Stimulated activated naive CD4-positive, alpha-beta T cell treated with Interleukin-2 at 50 U/mL for 16 hours (primary cell): ENCODE results near the gene LNP1.
"Not testable (repeated sequence)": the region's sequence is repeated elsewhere in the genome, so short reads cannot be mapped to it uniquely, and the experiment has no call there.

Experiments used
- DNase-seq: peaks from one replicate; lab custom pipeline; 2025; lab: John Stamatoyannopoulos, UW

The LNP1 gene

DNA sequence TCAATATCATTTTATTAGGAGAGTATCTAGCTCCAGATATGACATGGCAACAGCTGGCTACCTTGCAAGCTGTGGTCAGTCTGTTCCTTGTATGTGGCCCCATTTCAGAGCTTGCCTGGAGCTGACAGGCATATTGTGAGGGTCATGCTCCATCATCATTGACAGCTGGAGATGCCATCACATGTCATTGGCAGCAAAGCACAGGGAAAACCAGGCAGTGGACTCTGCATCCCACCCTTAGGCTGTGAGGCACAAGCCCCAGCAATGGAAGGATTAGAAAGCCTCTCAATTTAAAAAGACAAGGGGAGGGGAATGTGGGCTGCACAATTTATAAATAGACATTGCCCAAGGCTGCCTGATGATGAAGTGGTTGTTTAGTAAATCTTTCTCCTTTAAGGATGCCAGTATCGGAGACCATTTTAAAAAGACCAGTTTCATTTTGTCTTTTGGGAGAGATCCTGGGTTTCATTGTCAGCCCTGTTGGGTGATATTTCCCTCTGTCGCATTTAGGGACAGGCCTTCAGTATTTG lies 27.9 kb downstream of the LNP1 start:
- DNase-seq: no peak

DNA sequence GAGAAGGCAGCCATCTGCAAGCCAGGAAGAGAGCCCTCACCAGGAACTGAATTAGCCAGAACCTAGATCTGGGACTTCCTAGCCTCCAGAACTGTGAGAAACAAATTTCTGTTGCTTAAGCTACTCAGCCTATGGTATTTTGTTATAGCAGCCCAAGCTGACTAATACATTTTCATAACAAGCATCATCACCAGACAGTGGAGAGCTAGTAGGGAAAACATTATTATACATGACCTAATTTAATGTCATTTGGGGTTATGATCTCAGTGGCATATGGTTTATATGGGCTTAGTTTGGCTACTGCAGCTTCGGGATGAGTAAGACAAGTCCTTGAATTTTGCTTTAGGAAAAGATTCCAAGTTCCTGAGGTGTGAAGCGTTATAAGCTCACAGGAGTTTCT lies 35.6 kb downstream of the LNP1 start:
- DNase-seq: no peak

DNA sequence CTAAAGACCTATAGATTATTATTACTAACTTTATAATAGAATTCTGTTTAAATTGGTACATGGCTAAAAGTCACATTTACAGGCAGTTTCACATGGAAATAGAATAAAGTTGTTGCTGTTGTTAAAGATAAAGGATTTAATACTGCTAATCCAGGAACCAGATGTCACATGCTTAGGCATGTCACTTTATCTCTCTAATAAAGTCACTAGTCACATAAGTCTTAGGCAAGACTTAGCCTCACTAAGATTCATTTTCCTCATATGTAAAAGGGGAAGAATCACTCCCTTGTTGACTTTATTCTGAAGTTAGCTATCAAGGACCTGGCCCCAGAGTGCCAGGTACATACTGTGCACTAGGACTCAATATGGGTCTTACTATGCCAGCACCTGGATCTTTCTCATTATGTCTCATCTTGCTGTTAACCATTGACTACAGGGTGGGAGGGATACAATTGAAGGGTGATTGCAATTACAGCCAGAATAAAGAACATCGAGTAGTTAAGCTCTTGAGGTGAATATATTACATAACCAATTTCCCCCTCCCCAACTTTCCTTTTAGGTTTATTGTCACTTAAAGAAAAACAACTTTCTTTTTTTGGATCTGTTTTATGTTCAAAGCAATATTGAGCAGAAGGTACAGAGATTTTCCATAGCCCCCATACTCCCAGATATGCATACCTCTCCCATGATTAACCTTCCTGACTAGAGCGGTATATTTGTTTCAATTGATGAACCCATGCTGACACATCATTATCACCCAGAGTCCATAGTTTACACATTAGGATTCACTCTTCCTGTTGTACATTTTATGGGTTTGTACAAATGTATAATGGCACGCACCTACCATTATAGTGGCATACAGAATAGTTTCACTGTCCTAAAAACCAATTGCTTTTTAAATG lies 36.6 kb downstream of the LNP1 start:
- no peak for DNase-seq

DNA sequence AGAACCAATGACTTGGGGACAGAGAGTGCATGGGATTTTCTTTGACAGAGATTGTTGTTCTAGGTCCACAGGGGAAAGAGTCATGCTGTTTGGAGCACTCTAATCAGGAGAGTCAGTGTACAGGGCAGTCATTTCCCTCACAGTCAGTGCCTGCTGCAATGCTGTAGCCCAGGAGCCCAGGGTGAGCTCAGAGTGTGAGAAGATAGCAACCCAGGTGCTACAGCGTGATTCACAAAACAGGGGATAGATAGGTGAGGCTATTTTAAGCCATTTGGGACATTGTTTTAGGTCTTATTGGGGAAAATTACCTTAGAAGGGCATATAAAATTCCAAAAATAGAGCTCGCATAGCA lies 37.3 kb downstream of the LNP1 start:
- no peak for DNase-seq

DNA sequence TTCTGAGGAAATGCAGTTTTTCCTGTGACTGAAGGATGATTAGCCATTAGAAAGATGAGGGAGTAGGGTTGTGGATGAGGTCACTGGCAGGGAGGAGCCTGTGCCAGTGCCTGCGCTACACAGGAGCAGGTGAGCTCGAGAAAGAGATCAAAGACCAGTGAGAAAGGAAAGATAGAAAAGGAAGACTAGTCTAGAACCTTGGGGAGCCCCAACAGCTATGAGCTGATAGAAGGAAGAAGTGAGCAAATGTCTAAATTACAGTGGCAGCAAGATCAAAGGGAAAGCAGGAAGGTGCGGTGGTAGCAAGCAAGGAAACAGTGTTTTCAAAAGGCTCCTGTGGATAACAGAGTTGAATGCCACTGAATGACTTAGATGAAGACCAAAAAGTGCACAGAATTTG lies 39.6 kb downstream of the LNP1 start:
- no peak for DNase-seq

DNA sequence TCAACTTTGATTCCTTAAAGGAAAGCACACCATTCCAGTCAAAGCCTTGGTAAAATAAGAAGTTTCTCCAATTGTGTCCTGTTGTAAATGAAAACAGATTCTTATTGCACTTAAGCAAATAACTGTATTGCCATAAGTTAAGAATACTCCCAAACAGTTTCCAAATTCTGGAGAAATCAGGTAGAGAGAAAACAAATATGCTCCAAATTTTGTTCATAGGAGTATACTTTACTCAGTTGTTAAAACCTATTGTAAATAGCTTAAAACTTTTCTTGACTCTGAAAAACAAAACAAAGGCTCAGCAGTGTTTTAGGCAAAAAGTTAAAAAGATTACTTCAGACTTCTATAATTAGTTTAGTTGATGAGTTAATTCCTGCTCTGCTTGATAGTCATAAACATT lies 42.4 kb downstream of the LNP1 start:
- DNase-seq: no peak

DNA sequence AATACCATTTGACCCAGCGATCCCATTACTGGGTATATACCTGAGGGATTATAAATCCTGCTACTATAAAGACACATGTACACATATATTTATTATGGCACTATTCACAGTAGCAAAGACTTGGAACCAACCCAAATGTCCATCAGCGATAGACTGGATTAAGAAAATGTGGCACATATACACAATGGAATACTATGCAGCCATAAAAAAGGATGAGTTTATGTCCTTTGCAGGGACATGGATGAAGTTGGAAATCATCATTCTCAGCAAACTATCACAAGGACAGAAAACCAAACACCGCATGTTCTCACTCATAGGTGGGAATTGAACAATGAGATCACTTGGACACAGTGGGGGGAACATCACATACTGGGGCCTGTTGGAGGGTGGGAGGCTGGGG lies 45.7 kb downstream of the LNP1 start:
- DNase-seq: not testable (repeated sequence)

DNA sequence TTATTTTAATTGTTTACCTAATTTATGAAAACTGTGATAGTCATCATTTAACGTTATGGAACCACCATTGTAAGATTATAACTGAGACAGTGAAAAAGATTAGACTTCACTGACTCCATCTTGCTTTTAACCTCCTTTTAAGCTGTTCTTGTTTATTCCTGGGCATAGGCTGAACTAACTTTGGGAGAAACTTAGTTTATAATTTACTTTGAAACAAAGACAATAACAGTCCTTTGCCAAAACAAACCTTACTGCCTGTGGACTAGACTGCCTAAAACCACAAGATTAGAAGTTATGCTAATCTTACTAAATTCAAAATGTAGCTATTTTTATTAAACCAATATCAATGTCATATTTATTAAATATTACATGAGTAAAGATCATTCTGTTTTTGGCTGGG lies 46.7 kb downstream of the LNP1 start:
- DNase-seq: no peak

DNA sequence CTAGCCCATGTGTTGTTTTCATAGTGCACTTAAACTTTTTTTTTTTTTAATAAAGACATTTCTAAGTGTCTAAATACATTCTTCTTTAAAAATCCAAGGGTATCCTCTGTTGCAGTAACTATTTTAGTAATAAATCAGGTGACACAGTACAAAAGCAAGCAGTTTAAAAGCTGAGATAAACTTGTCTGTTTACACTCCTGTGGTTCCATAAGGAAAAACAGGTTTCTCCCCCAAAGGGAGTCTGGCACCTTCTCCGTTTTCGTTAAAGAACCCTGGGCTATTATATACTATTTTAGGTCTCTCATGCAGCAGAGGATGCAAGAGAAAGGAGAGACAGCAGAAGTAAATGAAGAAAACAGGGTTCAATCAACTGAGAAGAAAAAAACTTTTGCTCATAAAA lies 47.9 kb downstream of the LNP1 start:
- DNase-seq: no peak

DNA sequence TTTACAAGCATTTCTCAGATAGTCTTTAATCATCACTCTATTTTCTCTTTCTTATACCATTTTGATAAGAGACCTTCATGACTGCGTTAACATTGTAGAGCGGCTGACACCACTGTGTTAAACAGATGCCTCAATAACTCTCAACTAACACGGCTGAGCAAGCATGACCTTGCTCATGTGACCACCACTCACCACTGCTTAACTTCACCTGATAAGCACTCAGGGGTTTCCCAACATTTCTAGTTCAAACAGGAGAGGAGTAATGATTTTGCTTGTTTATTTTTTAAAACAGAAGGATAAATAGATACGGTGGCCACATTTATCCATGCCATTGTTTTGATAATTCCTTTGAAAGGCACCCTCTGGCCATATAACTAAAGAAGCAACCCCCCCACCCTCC lies 53.3 kb downstream of the LNP1 start:
- DNase-seq: no peak

DNA sequence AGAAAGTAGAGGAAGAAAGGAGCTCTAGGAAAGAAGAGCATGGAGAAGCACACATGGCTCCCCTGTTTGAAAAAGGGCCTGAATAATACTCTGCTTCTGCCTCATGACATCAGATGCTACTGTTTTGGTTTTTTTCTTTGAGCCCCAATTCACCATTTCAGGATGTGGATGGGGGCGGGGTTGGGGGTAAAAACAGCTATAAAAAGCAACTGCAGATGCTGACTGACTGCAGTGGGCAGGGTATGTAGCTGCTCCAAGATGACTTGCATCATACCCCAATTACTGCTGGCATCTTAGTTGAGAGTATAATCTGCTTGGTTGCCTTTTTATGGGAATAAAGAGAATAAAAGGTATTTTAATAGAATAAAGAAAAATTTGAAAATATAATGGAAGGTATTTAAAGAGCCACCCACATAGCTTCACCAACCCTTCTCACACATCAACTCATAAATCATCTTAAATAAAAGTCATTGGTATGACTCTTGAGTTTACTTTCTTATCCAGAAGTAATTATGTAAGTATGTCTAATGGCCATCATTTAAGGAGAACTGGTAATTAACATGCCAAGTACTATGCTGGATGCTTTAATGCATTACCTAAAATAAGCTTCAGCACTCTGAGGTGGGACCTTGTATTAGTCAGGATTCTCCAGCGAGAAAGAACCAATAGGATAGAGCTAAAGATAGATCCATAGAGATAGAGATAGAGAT lies 54.7 kb downstream of the LNP1 start:
- no peak for DNase-seq

DNA sequence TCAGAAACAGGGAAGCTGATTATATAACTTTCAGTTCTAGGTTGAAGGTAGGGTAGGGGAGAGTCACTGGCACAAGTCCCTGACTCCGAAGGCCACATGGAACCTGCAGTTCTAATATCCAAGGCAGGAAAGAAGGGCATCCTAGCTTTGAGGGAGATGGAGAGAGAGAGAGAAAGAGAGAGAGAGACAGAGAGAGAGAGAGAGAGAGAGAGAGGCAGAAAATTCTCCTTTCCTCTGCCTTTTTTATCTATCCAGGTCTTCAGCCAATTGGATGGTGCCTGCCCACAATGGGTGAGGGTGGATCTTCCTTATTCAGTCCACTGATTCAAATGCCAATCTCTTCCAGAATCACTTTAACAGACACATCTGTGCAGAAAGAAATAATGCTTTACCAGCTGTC lies 55.4 kb downstream of the LNP1 start:
- DNase-seq: no peak

DNA sequence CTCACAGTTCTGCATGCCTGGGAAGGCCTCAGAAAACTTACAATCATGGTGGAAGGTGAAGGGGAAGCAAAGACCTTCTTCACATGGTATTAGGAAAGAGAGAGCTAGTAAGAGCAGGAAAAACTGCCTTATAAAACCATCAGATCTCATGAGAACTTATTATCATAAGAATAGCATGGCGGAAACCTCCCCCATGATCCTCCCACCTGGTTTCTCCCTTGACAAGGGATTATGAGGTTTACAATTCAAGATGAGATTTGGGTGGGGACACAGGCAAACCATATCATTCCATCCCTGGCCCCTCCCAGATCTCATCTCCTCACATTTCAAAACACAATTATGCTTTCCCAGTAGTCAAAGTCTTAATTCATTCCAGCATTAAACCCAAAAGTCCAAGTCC lies 56.5 kb downstream of the LNP1 start:
- DNase-seq: no peak

DNA sequence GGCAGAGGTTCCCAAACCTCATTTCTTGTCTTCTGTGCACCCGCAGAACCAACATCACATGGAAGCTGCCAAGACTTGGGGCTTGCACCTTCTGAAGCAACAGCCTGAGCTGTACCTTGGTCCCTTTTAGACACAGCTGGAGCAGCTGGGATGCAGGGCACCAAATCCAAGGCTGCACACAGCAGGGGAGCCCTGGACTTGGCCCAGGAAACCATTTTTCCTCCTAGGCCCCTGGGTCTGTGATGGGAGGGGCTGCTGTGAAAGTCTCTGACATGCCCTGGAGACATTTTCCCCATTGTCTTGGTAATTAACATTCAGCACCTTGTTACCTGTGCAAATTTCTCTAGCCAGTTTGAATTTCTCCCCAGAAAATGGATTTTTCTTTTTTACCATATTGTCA lies 57.5 kb downstream of the LNP1 start:
- no peak for DNase-seq

DNA sequence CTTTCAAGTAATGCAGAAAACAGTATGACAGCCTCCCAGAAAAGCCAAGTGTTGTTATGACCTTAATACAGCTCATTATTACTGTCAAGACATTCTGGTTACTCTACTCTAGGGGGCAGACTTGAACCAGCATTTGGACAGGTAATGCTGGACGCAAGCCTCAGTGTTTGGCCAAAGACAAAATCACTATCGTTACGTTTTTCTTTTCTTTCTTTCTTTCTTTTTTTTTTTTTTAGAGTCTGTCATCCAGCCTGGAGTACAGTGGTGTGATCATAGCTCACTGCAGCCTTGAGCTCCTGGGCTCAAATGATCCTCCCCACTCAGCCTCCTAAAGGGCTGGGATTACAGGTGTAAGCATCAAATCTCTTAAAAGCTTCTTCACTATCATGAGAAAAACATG lies 61.7 kb downstream of the LNP1 start:
- no peak for DNase-seq

DNA sequence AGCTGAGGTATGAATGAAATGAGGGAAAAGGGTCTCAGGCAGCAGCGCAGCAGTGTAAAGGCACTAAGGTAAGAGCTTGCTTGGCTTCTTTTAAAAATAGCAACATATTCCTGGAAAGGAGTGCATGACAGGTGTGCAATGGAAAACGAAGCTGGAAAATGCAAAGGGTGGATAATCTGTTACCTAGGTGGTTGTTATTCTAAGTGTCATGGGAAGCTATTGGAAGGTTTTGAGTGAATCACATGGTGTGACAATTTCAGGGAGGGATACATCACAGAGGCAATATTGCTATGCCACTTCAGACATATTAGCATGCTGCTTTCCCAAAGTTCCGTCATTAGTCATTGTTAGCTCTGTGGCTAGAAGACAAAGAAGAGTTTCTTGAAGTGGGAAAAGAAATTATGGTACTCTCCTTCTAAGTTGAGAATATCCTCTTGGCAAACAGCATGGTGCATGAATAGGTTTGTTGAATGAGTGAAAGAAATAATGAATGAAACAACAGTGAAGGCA lies 62.4 kb downstream of the LNP1 start:
- no peak for DNase-seq

DNA sequence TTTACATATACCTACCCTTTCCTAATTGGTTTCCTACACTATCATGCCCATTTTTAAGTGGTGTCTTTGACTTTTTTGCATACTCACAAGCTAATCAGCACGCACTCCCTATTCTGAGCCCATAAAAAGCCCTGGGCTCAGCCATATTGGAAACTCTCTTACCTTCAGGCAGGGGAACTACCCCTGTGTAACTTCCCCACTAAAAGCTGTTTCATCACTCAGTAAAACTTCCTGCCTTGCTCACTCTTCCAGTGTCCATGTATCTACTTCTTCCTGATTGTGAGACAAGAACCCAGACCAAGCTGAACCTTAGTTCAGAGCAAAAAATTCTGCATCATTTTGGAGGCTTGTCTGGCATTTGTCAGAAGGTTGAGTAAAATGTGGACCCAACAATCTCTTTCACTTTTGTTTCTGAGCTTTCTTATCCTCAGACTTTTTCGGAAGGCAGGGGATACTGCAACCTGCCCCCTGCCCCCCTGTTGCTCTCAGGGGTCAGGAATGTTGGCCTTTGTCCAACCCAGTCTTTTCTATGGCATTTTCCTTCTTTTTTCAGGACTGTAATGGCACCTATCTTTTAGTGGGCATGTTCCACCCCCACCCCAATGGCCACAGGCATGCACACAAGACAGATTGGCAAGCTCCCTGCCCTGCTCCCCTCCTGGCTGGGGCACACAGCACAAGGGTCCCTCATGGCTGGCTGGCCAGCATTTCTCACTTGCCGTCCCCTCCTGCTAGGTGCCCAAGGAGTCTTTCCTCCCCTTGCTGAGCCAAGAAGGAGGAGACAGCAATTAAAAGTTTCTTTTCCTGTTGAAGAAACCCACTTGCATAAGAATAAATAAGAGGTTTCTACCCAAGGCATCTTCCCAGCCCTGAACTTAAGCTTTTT lies 64.8 kb downstream of the LNP1 start:
- DNase-seq: no peak

DNA sequence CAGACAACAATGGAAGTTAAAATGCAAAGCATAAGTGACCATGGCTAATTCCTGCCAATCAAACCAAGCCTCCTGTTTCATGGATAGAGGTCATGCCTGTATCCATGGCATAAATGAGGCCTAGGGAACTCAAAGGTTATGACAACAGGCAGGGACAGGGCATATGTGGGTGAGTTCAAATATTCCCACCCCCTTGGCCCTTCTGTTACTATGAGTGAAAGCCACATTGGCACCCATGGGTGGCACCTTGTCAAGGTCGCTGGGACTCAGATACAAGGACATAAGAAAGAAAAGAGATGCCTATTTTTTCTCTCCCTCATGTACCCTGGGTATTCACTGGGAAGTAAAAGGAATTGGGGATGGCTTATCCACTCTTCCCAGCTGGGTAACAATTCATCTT lies 65.8 kb downstream of the LNP1 start:
- DNase-seq: no peak

DNA sequence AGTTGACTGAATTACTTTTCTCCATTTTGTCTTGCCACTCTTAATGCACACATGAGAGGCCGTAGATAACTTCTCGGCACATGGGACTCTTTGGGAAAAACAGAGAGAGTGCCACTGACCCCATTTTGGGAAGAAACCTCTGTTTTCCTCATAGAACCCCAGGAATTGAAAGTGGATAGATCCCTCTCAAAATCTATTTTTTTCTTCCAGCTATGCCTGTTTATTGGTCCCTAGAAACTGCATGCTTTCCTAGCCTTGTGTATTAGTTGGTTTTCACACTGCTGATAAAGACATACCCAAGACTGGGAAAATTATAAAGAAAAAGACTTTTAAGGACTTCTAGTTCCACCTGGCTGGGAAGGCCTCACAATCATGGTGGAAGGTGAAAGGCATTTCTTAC lies 67.3 kb downstream of the LNP1 start:
- DNase-seq: no peak

DNA sequence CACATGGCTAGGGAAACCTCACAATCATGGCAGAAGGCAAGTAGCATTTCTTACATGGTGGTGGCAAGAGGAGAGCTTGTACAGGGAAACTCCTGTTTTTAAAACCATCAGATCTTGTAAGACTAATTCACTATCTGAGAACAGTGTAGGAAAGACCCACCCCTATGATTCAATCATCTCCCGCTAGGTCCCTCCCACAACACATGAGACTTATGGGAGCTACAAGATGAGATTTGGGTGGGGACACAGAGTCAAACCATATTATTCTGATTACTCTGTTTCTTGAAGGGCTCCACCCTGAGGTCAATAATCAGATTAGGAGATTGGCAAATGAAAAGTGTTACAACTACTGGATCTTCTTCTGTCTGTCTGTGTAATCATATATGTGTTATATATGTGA lies 69.6 kb downstream of the LNP1 start:
- DNase-seq: no peak

DNA sequence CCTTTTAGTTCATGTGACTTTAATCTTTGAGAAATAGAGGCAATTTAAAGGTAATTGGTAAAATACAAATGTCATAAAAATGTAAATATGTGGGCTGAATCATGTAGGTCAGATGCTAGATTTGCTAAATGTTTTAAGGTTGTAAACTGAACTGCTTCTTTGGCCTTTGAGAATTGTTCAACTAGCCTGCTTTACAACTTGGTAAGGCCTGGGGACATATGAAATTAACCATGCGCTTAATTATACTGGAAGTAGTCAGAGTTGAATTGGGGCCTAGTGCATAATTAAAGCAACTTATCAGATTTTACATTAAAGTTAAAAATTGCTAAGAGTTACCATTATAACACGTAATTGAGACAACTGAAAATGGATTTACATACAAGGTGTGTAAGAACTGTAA lies 70.1 kb downstream of the LNP1 start:
- no peak for DNase-seq

DNA sequence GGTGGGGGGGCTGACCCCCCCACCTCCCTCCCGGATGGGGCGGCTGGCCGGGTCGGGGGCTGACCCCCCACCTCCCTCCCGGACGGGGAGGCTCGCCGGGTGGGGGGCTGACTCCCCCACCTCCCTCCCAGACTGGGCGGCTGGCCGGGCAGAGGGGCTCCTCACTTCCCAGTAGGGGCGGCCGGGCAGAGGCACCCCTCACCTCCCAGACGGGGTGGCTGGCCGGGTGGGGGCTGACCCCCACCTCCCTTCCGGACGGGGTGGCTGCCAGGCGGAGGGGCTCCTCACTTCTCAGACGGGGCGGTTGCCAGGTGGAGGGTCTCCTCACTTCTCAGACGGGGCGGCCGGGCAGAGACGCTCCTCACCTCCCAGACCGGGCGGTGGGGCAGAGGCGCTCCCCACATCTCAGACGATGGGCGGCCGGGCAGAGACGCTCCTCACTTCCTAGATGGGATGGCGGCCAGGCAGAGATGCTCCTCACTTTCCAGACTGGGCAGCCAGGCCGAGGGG lies 76.6 kb downstream of the LNP1 start:
- not testable (repeated sequence) for DNase-seq
